Bone marrow (tissue), 2 donors: ENCODE data around the gene ARTN.

Experiments used
- DNase-seq, 2 donors: peaks; one replicate each; lab custom pipeline; 2025; lab: John Stamatoyannopoulos, UW

Gene ARTN

GRCh38 chr1:43933386-43934100 lies at the start of gene ARTN:
Gene ARTN, plus strand, starts transcription at chr1:43933801. Its CDS starts 1,856 bp downstream, at chr1:43935657.
- DNase-seq: no peak

GRCh38 chr1:43885279-43885801 lies 48.3 kb upstream of the ARTN start:
- DNase-seq: no peak

GRCh38 chr1:43887748-43888147 lies 45.9 kb upstream of the ARTN start:
- DNase-seq: no peak

- no peak for DNase-seq
Measured at GRCh38 chr1:43890815-43891214, 42.8 kb upstream of the ARTN start.

- DNase-seq: no peak
Measured at GRCh38 chr1:43893006-43893405, 40.6 kb upstream of the ARTN start.

- no peak for DNase-seq
Measured at GRCh38 chr1:43898981-43899380, 34.6 kb upstream of the ARTN start.

- no peak for DNase-seq
Measured at GRCh38 chr1:43900386-43900785, 33.2 kb upstream of the ARTN start.

GRCh38 chr1:43901196-43901961 lies 32.2 kb upstream of the ARTN start:
- no peak for DNase-seq

- DNase-seq: no peak
Measured at GRCh38 chr1:43902058-43902831, 31.4 kb upstream of the ARTN start.

- DNase-seq: no peak
Measured at GRCh38 chr1:43904660-43905551, 28.7 kb upstream of the ARTN start.

GRCh38 chr1:43908226-43908625 lies 25.4 kb upstream of the ARTN start:
- DNase-seq: no peak

- DNase-seq: no peak
Measured at GRCh38 chr1:43908858-43909257, 24.7 kb upstream of the ARTN start.

- DNase-seq: no peak
Measured at GRCh38 chr1:43910343-43910742, 23.3 kb upstream of the ARTN start.

GRCh38 chr1:43912607-43913006 lies 21.0 kb upstream of the ARTN start:
- no peak for DNase-seq

GRCh38 chr1:43913051-43913501 lies 20.5 kb upstream of the ARTN start:
- DNase-seq: no peak

GRCh38 chr1:43913666-43914360 lies 19.8 kb upstream of the ARTN start:
- no peak for DNase-seq

- DNase-seq: no peak
Measured at GRCh38 chr1:43914576-43915525, 18.8 kb upstream of the ARTN start.

- DNase-seq: no peak
Measured at GRCh38 chr1:43919906-43920305, 13.7 kb upstream of the ARTN start.

GRCh38 chr1:43921022-43921421 lies 12.6 kb upstream of the ARTN start:
- no peak for DNase-seq

- DNase-seq: no peak
Measured at GRCh38 chr1:43924516-43924915, 9.1 kb upstream of the ARTN start.
